ENCODE measurements around the gene ATP6V0E1. TPM values are rescaled to one million over a fixed set of nuclear protein-coding genes. Genes with fewer than 3 reads are reported as not detected.

ATP6V0E1 gene
- total and polyA plus RNA-seq, 2 experiments from 2014 or later, result 75.9 to 250 TPM

DNA sequence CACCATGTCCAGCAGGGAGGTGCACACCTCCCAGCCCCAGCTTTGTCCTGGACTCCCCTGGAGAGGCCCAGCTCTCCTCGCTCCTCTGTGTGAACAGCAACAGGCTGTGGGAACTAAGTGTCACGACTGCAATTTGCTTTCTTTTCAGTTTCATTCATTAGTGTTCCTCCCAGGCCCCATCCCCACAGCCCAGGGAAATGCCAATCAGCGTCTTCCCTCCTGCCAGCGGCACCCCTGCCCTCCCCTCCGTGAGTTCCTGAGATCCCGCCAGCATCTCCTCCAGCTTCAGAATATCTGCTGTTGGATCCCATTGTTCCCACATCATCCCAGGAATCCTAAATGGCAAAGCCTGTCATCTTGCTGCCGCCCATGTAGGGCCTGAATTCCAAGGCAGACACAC is 37.4 kb upstream of the ATP6V0E1 start:
- Histone ChIP-seq H3K4me1 (ENCODE audit: insufficient read depth) (peaks cover 8% of the 10 kb centered on the region; the same call in 1 of the 2 replicates), H3K4me3 (no peak overlapping the region), H3F3A (replicated peaks; ENCODE audit: low read depth) (no peaks in the 10 kb centered on the region), H4K20me1 (replicated peaks; ENCODE audit: insufficient read depth) (no peaks in the 10 kb centered on the region; the same call in 1 of the 2 replicates), H3K4me2 (no peak overlapping the region), H3K79me2 (replicated peaks; ENCODE audit: insufficient read depth) (no peaks in the 10 kb centered on the region), H3K27me3 (ENCODE audit: insufficient read depth) (no peaks in the 10 kb centered on the region), H3K9me2 (ENCODE audit: insufficient read depth) (no peaks in the 10 kb centered on the region), H3K36me3 (ENCODE audit: insufficient read depth) (no peaks in the 10 kb centered on the region), H3K27ac (ENCODE audit: low read depth) (no peak overlapping the region), H2AFZ (no peak overlapping the region)
- DNase-seq (ENCODE audit: low spot score) (no peak), ATAC-seq (no peak)
- Mint-ChIP-seq H3K27me3 (ENCODE audit: insufficient read depth, low read depth, poor library complexity) (peaks cover 18% of the 10 kb centered on the region), H3K4me3 (no peak overlapping the region; the same call in 2 of the 3 replicates), H3K36me3 (ENCODE audit: low read depth) (peaks cover 22% of the 10 kb centered on the region), H3K27ac (no peak overlapping the region), H3K4me1 (peaks cover 14% of the 10 kb centered on the region), H3K9me3 (no peaks in the 10 kb centered on the region)
- no peak for TF ChIP-seq CREB1 (CRISPR knock-in tag; IDR thresholded peaks at IDR 0.05; ENCODE audit: low read depth)
- TF ChIP-seq NANOG (IDR thresholded peaks at IDR 0.05; ENCODE audit: borderline replicate concordance), result no peak
- TF ChIP-seq ZNF114 (CRISPR knock-in tag; IDR thresholded peaks at IDR 0.05), result no peak
- TF ChIP-seq JUNB (IDR thresholded peaks at IDR 0.05; ENCODE audit: unreplicated experiment), result no peak
- TF ChIP-seq EZH2phosphoT487 (IDR thresholded peaks at IDR 0.05; ENCODE audit: unreplicated experiment), result no peak

DNA sequence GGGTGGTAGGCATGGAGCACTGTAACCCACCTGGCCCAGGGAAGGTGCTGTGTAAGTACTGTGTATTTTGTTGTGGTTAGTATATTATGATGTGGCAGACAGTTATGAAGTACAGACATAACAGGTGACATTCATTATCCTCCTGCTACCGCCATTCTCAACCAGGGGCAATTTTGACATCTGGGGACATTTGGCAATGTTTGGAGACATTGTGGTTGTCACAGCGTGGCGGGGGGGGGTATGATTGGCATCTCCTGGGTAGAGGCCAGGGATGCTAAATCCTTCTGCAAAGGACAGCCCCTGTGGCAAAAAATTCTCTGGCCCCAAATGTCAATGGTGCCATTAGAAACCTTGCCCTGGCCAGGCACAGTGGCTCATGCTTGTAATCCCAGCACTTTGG is 34.1 kb upstream of the ATP6V0E1 start:
- no peaks in the 10 kb centered on the region for H3K36me3 ChIP-seq (ENCODE audit: insufficient read depth)
- no peak overlapping the region for H3K27ac Mint-ChIP-seq
- H3K4me3 Mint-ChIP-seq, result no peak overlapping the region
- H2AFZ ChIP-seq, result no peak overlapping the region
- H3K9me3 Mint-ChIP-seq, result no peaks in the 10 kb centered on the region
- H3K36me3 Mint-ChIP-seq (ENCODE audit: low read depth), result peaks cover 21% of the 10 kb centered on the region
- H3K27ac ChIP-seq (ENCODE audit: low read depth), result no peak overlapping the region
- DNase-seq (ENCODE audit: low spot score), result no peak
- no peaks in the 10 kb centered on the region for H3K4me1 Mint-ChIP-seq
- H3K4me1 ChIP-seq (ENCODE audit: insufficient read depth), result no peaks in the 10 kb centered on the region
- peaks cover 13% of the 10 kb centered on the region for H3K27me3 Mint-ChIP-seq (ENCODE audit: insufficient read depth, low read depth, poor library complexity)
- H3F3A ChIP-seq (replicated peaks; ENCODE audit: low read depth), result no peaks in the 10 kb centered on the region
- H3K27me3 ChIP-seq (ENCODE audit: insufficient read depth), result no peaks in the 10 kb centered on the region
- H3K4me3 ChIP-seq, result no peak overlapping the region
- no peak overlapping the region for H3K4me2 ChIP-seq
- ATAC-seq, result no peak
- H4K20me1 ChIP-seq (replicated peaks; ENCODE audit: insufficient read depth), result peaks cover 4% of the 10 kb centered on the region; the same call in 1 of the 2 replicates
- H3K9me2 ChIP-seq (ENCODE audit: insufficient read depth), result no peaks in the 10 kb centered on the region
- H3K79me2 ChIP-seq (replicated peaks; ENCODE audit: insufficient read depth), result no peaks in the 10 kb centered on the region
- TF ChIP-seq ZNF331 (CRISPR knock-in tag; IDR thresholded peaks at IDR 0.05; ENCODE audit: low read depth), result no peak
- TF ChIP-seq EZH2phosphoT487 (IDR thresholded peaks at IDR 0.05; ENCODE audit: unreplicated experiment), result no peak
- TF ChIP-seq POLR2AphosphoS5 (IDR thresholded peaks at IDR 0.05; ENCODE audit: low read depth), result no peak
- no peak for TF ChIP-seq ZNF114 (CRISPR knock-in tag; IDR thresholded peaks at IDR 0.05)
- TF ChIP-seq EZH2 (IDR thresholded peaks at IDR 0.05; ENCODE audit: low read depth, unreplicated experiment), result no peak
- TF ChIP-seq, protein P1, sequence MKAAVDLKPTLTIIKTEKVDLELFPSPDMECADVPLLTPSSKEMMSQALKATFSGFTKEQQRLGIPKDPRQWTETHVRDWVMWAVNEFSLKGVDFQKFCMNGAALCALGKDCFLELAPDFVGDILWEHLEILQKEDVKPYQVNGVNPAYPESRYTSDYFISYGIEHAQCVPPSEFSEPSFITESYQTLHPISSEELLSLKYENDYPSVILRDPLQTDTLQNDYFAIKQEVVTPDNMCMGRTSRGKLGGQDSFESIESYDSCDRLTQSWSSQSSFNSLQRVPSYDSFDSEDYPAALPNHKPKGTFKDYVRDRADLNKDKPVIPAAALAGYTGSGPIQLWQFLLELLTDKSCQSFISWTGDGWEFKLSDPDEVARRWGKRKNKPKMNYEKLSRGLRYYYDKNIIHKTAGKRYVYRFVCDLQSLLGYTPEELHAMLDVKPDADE (IDR thresholded peaks at IDR 0.05), result no peak
- TF ChIP-seq, protein P2, sequence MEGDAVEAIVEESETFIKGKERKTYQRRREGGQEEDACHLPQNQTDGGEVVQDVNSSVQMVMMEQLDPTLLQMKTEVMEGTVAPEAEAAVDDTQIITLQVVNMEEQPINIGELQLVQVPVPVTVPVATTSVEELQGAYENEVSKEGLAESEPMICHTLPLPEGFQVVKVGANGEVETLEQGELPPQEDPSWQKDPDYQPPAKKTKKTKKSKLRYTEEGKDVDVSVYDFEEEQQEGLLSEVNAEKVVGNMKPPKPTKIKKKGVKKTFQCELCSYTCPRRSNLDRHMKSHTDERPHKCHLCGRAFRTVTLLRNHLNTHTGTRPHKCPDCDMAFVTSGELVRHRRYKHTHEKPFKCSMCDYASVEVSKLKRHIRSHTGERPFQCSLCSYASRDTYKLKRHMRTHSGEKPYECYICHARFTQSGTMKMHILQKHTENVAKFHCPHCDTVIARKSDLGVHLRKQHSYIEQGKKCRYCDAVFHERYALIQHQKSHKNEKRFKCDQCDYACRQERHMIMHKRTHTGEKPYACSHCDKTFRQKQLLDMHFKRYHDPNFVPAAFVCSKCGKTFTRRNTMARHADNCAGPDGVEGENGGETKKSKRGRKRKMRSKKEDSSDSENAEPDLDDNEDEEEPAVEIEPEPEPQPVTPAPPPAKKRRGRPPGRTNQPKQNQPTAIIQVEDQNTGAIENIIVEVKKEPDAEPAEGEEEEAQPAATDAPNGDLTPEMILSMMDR (conservative IDR thresholded peaks at IDR 0.05; ENCODE audit: low read depth in 2 of 2), result no peak
- TF ChIP-seq JUNB (IDR thresholded peaks at IDR 0.05; ENCODE audit: unreplicated experiment), result no peak
- TF ChIP-seq, protein P3, sequence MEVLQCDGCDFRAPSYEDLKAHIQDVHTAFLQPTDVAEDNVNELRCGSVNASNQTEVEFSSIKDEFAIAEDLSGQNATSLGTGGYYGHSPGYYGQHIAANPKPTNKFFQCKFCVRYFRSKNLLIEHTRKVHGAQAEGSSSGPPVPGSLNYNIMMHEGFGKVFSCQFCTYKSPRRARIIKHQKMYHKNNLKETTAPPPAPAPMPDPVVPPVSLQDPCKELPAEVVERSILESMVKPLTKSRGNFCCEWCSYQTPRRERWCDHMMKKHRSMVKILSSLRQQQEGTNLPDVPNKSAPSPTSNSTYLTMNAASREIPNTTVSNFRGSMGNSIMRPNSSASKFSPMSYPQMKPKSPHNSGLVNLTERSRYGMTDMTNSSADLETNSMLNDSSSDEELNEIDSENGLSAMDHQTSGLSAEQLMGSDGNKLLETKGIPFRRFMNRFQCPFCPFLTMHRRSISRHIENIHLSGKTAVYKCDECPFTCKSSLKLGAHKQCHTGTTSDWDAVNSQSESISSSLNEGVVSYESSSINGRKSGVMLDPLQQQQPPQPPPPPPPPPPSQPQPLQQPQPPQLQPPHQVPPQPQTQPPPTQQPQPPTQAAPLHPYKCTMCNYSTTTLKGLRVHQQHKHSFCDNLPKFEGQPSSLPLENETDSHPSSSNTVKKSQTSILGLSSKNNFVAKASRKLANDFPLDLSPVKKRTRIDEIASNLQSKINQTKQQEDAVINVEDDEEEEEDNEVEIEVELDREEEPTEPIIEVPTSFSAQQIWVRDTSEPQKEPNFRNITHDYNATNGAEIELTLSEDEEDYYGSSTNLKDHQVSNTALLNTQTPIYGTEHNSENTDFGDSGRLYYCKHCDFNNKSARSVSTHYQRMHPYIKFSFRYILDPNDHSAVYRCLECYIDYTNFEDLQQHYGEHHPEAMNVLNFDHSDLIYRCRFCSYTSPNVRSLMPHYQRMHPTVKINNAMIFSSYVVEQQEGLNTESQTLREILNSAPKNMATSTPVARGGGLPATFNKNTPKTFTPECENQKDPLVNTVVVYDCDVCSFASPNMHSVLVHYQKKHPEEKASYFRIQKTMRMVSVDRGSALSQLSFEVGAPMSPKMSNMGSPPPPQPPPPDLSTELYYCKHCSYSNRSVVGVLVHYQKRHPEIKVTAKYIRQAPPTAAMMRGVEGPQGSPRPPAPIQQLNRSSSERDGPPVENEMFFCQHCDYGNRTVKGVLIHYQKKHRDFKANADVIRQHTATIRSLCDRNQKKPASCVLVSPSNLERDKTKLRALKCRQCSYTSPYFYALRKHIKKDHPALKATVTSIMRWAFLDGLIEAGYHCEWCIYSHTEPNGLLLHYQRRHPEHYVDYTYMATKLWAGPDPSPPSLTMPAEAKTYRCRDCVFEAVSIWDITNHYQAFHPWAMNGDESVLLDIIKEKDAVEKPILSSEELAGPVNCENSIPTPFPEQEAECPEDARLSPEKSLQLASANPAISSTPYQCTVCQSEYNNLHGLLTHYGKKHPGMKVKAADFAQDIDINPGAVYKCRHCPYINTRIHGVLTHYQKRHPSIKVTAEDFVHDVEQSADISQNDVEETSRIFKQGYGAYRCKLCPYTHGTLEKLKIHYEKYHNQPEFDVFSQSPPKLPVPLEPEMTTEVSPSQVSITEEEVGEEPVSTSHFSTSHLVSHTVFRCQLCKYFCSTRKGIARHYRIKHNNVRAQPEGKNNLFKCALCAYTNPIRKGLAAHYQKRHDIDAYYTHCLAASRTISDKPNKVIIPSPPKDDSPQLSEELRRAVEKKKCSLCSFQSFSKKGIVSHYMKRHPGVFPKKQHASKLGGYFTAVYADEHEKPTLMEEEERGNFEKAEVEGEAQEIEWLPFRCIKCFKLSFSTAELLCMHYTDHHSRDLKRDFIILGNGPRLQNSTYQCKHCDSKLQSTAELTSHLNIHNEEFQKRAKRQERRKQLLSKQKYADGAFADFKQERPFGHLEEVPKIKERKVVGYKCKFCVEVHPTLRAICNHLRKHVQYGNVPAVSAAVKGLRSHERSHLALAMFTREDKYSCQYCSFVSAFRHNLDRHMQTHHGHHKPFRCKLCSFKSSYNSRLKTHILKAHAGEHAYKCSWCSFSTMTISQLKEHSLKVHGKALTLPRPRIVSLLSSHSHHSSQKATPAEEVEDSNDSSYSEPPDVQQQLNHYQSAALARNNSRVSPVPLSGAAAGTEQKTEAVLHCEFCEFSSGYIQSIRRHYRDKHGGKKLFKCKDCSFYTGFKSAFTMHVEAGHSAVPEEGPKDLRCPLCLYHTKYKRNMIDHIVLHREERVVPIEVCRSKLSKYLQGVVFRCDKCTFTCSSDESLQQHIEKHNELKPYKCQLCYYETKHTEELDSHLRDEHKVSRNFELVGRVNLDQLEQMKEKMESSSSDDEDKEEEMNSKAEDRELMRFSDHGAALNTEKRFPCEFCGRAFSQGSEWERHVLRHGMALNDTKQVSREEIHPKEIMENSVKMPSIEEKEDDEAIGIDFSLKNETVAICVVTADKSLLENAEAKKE (CRISPR knock-in tag; IDR thresholded peaks at IDR 0.05), result no peak
- no peak for TF ChIP-seq CREB1 (CRISPR knock-in tag; IDR thresholded peaks at IDR 0.05; ENCODE audit: low read depth)
- TF ChIP-seq NANOG (IDR thresholded peaks at IDR 0.05; ENCODE audit: borderline replicate concordance), result no peak

Measured in GM23338 (cell line).